ENCODE results near the gene COL19A1. TPM values are rescaled to one million over a fixed set of nuclear protein-coding genes. Genes with fewer than 3 reads are reported as not detected.

COL19A1 gene
- total RNA-seq, 3 donors from 2014 or later: 0.15 to 0.66 TPM; not detected in 1

DNA sequence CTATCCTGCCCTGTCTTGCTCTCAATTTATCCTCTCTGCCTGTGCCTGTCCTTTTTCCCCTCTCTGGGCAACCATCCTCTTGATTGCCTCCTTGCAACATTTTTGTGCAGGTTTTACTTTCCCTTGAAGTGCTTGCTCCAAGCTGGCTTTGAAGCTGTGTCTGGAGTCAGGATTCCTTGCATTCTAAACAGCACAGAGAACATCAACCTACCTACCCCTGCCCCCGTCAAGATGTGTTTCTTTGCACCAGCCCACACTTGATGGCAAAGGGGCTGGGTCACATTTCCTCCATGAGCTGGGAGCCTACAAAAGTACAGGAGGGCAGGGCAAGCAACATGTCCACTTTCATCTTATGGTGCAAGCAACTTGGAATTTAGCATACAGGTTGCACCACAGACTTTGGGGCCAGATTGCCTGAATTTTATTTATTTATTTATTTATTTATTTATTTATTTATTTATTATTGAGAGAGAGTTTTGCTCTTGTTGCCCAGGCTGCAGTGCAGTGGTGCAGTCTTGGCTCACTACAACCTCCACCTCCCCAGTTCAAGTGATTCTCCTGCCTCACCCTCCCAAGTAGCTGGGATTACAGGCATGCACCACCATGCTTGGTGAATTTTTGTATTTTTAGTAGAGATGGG, 206.3 kb downstream of the COL19A1 start:
- Histone ChIP-seq H3K9me3 (no peaks in the 10 kb centered on the region), H3K36me3 (no peaks in the 10 kb centered on the region), H3K27ac (no peak overlapping the region), H3K4me1 (no peaks in the 10 kb centered on the region), H3K27me3 (no peaks in the 10 kb centered on the region), H3K4me3 (no peak overlapping the region)
- intact Hi-C loops (cut with DNase I; ENCODE audit: low total_unique reads): no loop called here
- DNase-seq (ENCODE audit: low spot score in 2 of 2): no peak
- no peak for TF ChIP-seq POLR2AphosphoS5 (IDR thresholded peaks at IDR 0.05)
- no peak for TF ChIP-seq POLR2A (IDR thresholded peaks at IDR 0.05)
- TF ChIP-seq, protein P1, sequence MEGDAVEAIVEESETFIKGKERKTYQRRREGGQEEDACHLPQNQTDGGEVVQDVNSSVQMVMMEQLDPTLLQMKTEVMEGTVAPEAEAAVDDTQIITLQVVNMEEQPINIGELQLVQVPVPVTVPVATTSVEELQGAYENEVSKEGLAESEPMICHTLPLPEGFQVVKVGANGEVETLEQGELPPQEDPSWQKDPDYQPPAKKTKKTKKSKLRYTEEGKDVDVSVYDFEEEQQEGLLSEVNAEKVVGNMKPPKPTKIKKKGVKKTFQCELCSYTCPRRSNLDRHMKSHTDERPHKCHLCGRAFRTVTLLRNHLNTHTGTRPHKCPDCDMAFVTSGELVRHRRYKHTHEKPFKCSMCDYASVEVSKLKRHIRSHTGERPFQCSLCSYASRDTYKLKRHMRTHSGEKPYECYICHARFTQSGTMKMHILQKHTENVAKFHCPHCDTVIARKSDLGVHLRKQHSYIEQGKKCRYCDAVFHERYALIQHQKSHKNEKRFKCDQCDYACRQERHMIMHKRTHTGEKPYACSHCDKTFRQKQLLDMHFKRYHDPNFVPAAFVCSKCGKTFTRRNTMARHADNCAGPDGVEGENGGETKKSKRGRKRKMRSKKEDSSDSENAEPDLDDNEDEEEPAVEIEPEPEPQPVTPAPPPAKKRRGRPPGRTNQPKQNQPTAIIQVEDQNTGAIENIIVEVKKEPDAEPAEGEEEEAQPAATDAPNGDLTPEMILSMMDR (IDR thresholded peaks at IDR 0.05): no peak

DNA sequence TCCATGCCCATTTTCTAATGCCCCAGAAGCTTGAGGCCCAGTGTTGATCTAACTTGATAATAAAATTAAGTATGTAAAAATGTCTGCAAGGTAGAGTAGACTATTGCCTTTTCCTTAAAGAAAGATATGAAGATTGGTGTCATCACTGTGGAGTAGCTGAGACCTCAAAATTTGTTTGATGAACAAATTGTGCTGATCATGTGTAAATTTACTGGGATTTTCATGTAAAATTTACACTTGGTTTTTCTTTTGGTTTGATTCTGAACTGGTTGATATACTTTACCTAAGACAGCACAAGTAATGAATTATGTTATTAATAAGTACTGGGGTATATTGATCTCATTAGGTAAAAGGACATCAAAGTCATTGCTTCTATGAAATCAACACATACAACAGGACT, 207.3 kb downstream of the COL19A1 start:
- intact Hi-C loops (cut with DNase I; ENCODE audit: low total_unique reads): no loop called here
- H3K4me3 ChIP-seq: no peak overlapping the region
- no peak overlapping the region for H3K27ac ChIP-seq
- no peaks in the 10 kb centered on the region for H3K4me1 ChIP-seq
- no peaks in the 10 kb centered on the region for H3K9me3 ChIP-seq
- no peak for TF ChIP-seq POLR2A (IDR thresholded peaks at IDR 0.05)
- TF ChIP-seq, protein P1 (IDR thresholded peaks at IDR 0.05): no peak
- no peak for TF ChIP-seq POLR2AphosphoS5 (IDR thresholded peaks at IDR 0.05)
- DNase-seq (ENCODE audit: low spot score in 2 of 2): no peak
- H3K36me3 ChIP-seq: no peaks in the 10 kb centered on the region
- no peaks in the 10 kb centered on the region for H3K27me3 ChIP-seq

DNA sequence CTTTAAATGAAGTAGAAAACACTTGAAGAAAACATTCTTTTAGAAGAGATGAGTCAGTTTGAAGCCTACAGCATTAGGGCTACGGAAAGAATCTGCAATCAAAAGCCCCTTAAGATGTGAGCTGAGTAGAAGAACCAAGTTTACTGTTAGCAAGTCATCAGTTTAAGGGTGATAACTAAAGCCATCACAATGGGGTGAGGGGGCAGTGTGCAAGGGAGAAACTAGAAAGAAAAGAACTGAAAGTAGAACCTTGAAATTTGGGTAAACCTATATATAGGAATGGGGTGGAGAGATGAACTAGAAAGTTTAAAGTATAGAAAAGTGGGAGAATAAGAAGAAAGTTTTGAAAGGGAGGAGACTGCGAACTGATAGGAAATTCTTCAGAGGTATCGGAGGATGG, 212.9 kb downstream of the COL19A1 start:
- H3K36me3 ChIP-seq: no peaks in the 10 kb centered on the region
- DNase-seq (ENCODE audit: low spot score in 2 of 2): no peak
- intact Hi-C loops (cut with DNase I; ENCODE audit: low total_unique reads): no loop called here
- no peaks in the 10 kb centered on the region for H3K9me3 ChIP-seq
- H3K4me3 ChIP-seq: no peak overlapping the region
- H3K4me1 ChIP-seq: no peaks in the 10 kb centered on the region
- TF ChIP-seq, protein P1 (IDR thresholded peaks at IDR 0.05): no peak
- TF ChIP-seq POLR2A (IDR thresholded peaks at IDR 0.05) (no peak), POLR2AphosphoS5 (IDR thresholded peaks at IDR 0.05) (no peak)
- no peaks in the 10 kb centered on the region for H3K27me3 ChIP-seq
- no peak overlapping the region for H3K27ac ChIP-seq

DNA sequence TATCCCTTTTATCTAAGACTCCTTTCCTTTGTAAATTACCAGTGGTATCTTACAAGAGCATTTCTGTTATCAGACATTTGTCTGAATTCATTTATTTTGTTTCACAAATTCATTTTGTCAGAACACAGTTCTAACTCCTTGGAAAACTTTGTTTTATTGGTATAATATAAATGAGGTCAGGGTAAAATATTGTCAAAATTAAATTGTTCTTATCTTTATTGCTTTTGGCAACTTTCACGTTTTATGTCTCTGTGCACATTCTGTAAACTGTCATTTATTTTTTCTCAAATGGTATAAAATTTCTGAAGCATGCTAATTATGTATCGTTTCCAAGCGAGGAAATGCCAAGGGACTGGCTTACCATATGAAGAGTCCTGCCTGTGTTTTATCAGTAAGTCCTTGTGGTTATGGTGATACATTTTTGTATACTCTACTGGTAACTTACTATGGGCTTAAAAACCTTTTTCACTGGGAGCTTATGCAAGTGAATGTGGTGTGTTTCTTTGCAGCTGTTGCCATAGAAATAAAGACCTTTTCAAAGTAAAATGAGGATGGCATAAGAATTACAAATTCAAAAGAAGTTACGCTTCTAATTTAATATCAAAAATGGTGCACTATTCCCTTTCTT, 214.2 kb downstream of the COL19A1 start:
- H3K27ac ChIP-seq: no peak overlapping the region
- TF ChIP-seq POLR2AphosphoS5 (IDR thresholded peaks at IDR 0.05) (no peak), POLR2A (IDR thresholded peaks at IDR 0.05) (no peak)
- TF ChIP-seq, protein P1 (IDR thresholded peaks at IDR 0.05): no peak
- H3K9me3 ChIP-seq: no peaks in the 10 kb centered on the region
- DNase-seq (ENCODE audit: low spot score in 2 of 2): no peak
- intact Hi-C loops (cut with DNase I; ENCODE audit: low total_unique reads): no loop called here
- H3K27me3 ChIP-seq: no peaks in the 10 kb centered on the region
- H3K4me1 ChIP-seq: no peaks in the 10 kb centered on the region
- no peak overlapping the region for H3K4me3 ChIP-seq
- no peaks in the 10 kb centered on the region for H3K36me3 ChIP-seq

DNA sequence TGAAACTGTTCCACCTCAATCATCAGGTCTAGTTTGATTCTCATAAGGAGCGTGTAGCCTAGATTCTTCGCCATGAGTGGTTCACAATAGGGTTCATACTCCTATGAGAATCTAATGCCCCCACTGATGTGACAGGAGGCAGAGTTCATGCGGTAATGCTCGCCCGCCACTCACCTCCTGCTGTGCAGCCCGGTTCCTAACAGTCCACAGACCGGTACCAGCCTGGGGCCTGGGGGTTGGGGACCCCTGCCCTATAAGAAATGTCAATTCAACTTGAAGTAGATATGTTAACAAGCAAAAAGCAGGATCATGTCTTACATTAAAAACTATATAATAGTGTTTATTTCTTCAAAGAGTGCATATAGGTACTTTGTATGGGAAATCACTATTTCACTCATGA, 216.5 kb downstream of the COL19A1 start:
- Histone ChIP-seq H3K9me3 (no peaks in the 10 kb centered on the region), H3K27me3 (no peaks in the 10 kb centered on the region), H3K27ac (no peak overlapping the region), H3K4me3 (no peak overlapping the region), H3K36me3 (no peaks in the 10 kb centered on the region), H3K4me1 (no peaks in the 10 kb centered on the region)
- intact Hi-C loops (cut with DNase I; ENCODE audit: low total_unique reads): no loop called here
- no peak for DNase-seq (ENCODE audit: low spot score in 2 of 2)
- TF ChIP-seq, protein P1 (IDR thresholded peaks at IDR 0.05): no peak
- no peak for TF ChIP-seq POLR2A (IDR thresholded peaks at IDR 0.05)
- no peak for TF ChIP-seq POLR2AphosphoS5 (IDR thresholded peaks at IDR 0.05)

Data from breast epithelium (tissue), 4 donors.